Ovary (tissue), 9 donors: ENCODE results near the gene PCDH7. TPM values are rescaled to one million over a fixed set of nuclear protein-coding genes. Genes with fewer than 3 reads are reported as not detected.

ENCODE experiments used
- DNase-seq, 5 donors: peaks; one replicate each; pipeline ENCODE4 v3.0.0-alpha.2; 2019 to 2020
- H3K27ac ChIP-seq, 2 donors: fragments of 200-600 bp; one replicate each; pipeline versions ENCODE4 v1.5.1 to v1.8.0; 2019 to 2022
- H3K27me3 ChIP-seq: fragments of 200-600 bp; one replicate; pipeline ENCODE4 v1.8.0; 2022
- H3K36me3 ChIP-seq: fragments of 200-600 bp; sonication (generic); one replicate; pipeline ENCODE4 v1.5.1; 2019
- H3K4me1 ChIP-seq: one replicate; pipeline ENCODE4 v1.8.1; 2013; ENCODE audit warnings: mild to moderate bottlenecking, moderate library complexity; ENCODE audit not compliant: insufficient read depth
- H3K4me3 ChIP-seq: fragments of 200-600 bp; sonication (generic); one replicate; pipeline ENCODE4 v1.5.1; 2017
- H3K9me3 ChIP-seq, 2 donors: fragments of 200-600 bp in 1 of 2; sonication (generic) in 1 of 2; one replicate each; pipeline versions ENCODE4 v1.5.1 to v1.8.1; 2013 to 2019; ENCODE audit warnings: mild to moderate bottlenecking in 1 of 2, moderate library complexity in 1 of 2
- EP300 ChIP-seq: sonication (generic); formaldehyde crosslinking; IDR thresholded peaks from one replicate; pipeline ENCODE4 v1.6.1; 2017; ENCODE audit warnings: antibody characterized with exemption
- POLR2A ChIP-seq: fragments of 450-650 bp; IDR thresholded peaks from one replicate; pipeline ENCODE4 v1.6.1; 2017; ENCODE audit warnings: antibody characterized with exemption, mild to moderate bottlenecking, moderate library complexity
- WGBS, 3 donors: extraction: QIAGEN DNeasy Blood & Tissue Kit in 1 of 3; methylation state at CpG; one replicate each; pipeline versions ENCODE4 v1.1.5 to v1.1.7; 2013 to 2017; 5-methylcytosine and 5-hydroxymethylcytosine counted together
- intact Hi-C, 4 donors: fragments of 100-400 bp; cut with DNase I; formaldehyde crosslinking; loops; one replicate each; pipeline versions ENCODE4 v1.11.0 to v1.15.1; 2022 to 2023
- polyA plus RNA-seq, 2 donors: library from polyadenylated mRNA; stranded (reverse); fragments of 200-250 nt in 1 of 2; fragments of 350-450 nt in 1 of 2; fragmentation: Illumina TruSeq in 1 of 2; extraction: RNeasy Lipid Tissue Mini Kit (QIAGEN cat#74804) in 1 of 2; gene quantifications; one replicate each; pipeline ENCODE4 v1.2.3, GENCODE V29; 2013 to 2014
- total RNA-seq, 7 donors: library from RNA; depleted of rRNA in 2 of 7; stranded (reverse); fragments of >200 nt in 2 of 7; fragmentation: NEBNext Ultra II Directional in 3 of 7; extraction: Animal tissue kit (Norgen Biotek cat#: 25700) in 3 of 7; gene quantifications; one replicate each; pipeline versions ENCODE4 v1.1.0 to v1.2.4, GENCODE V29; 2016 to 2023
- TF ChIP-seq, protein P1 (sequence below), 3 donors: fragments of 450-650 bp in 2 of 3; fragments of 200-600 bp in 1 of 3; IDR thresholded peaks; one replicate each; pipeline versions ENCODE4 v1.5.1 to v1.8.0; 2016 to 2022; ENCODE audit warnings: antibody characterized with exemption in 3 of 3, mild to moderate bottlenecking in 1 of 3
- donor health status: DM: no; HTN: no; CAD: no; lungs with moderate emphysema.
- donor health status: DM: no; HTN: no; CAD: no.
- donor health status: Bipolar disorder and iron deficiency.
- donor health status: DM: yes; HTN: yes; CAD: no.
- donor health status: DM: no; HTN: no; CAD: no.
- donor health status: DM: yes; HTN: yes; CAD: no.

The PCDH7 gene
- total and polyA plus RNA-seq, 9 donors = 3.7 to 35.2 (median 13.7) TPM

DNA sequence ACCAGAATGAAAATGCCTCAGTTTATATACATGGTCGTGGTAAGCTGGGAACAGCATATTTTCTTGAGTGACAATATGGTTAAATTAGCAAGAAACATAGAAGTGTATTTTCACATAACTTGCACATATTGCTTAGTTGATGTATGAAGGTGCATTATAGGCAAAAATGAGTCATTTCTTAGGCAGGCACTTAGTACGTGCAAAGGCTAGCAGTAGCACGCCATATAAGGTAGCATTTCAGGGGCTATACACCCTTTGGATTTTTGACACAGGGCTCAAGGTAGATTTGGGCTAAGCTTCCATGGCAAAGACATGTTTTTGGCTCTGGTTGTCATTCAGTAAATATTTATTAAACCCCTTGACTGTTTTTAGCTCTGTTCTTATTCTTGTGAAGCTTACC is 33.1 kb downstream of the PCDH7 start:
- TF ChIP-seq EP300 = no peak
- TF ChIP-seq POLR2A = no peak
- TF ChIP-seq, protein P1, sequence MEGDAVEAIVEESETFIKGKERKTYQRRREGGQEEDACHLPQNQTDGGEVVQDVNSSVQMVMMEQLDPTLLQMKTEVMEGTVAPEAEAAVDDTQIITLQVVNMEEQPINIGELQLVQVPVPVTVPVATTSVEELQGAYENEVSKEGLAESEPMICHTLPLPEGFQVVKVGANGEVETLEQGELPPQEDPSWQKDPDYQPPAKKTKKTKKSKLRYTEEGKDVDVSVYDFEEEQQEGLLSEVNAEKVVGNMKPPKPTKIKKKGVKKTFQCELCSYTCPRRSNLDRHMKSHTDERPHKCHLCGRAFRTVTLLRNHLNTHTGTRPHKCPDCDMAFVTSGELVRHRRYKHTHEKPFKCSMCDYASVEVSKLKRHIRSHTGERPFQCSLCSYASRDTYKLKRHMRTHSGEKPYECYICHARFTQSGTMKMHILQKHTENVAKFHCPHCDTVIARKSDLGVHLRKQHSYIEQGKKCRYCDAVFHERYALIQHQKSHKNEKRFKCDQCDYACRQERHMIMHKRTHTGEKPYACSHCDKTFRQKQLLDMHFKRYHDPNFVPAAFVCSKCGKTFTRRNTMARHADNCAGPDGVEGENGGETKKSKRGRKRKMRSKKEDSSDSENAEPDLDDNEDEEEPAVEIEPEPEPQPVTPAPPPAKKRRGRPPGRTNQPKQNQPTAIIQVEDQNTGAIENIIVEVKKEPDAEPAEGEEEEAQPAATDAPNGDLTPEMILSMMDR (IDR thresholded peaks at IDR 0.05) = no peak
- no peak for DNase-seq
- H3K9me3 ChIP-seq = no peaks in the 10 kb centered on the region
- 80 to 90% (median 83%) methylated on average over 3 of the region's 3 CpGs for WGBS, 3 donors
- intact Hi-C loops = loop anchor here in 1 of 4 donors (5.0 kb wide), 1 partner anchor 671 kb away; no protein-coding TSS in a partner anchor
- no peaks in the 10 kb centered on the region for H3K36me3 ChIP-seq
- H3K4me1 ChIP-seq = no peaks in the 10 kb centered on the region
- H3K27ac ChIP-seq = no peak overlapping the region
- no peak overlapping the region for H3K4me3 ChIP-seq
- H3K27me3 ChIP-seq = no peaks in the 10 kb centered on the region

DNA sequence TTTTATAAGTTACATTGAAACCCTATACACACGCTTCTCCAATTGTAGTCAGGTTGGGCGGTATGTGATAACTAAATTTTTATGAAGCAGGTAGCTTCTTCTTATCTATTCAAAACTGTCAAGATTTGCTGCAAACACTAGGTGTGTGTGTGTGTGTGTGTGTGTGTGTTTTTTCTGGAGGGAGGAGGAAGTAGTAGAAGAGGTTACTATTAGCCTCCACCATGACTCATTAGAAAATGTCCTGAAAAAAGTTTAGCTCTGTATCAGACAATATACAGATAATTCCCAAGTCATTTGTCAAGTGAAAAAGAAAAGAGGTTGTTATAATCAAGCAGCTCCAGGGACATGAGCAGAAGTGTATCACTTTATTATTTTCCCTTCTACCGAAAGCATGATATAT is 33.9 kb downstream of the PCDH7 start:
- no peaks in the 10 kb centered on the region for H3K4me1 ChIP-seq
- no peaks in the 10 kb centered on the region for H3K9me3 ChIP-seq
- H3K36me3 ChIP-seq = no peaks in the 10 kb centered on the region
- intact Hi-C loops = loop anchor here in 1 of 4 donors (5.0 kb wide), 1 partner anchor 672 kb away; no protein-coding TSS in a partner anchor
- H3K27ac ChIP-seq = no peak overlapping the region
- DNase-seq = no peak
- no peak overlapping the region for H3K4me3 ChIP-seq
- H3K27me3 ChIP-seq = no peaks in the 10 kb centered on the region
- TF ChIP-seq POLR2A (no peak), EP300 (no peak)
- TF ChIP-seq, protein P1 (IDR thresholded peaks at IDR 0.05) = no peak
- 92 to 98% (median 94%) methylated on average over 3 of the region's 3 CpGs for WGBS, 3 donors

DNA sequence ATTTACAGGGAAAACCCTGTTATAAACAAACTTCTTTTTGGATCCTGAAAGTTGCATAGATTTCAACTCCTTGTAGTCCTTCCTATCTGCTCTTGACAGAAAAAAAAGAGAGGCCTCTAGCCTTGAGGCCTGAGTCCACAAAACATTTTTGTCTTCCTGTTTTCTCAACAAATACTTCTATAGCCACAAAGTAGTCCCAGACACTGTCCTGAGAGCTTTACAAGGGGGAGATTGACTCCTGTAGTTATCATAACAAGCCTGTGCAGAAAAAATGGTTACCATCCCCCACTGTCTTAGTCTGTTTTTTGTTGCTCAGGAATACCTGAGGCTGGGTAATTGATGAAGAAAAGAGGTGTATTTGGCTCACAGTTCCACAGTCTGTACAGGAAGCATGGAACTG is 35.2 kb downstream of the PCDH7 start:
- intact Hi-C loops = no loop called here
- no peaks in the 10 kb centered on the region for H3K4me1 ChIP-seq

DNA sequence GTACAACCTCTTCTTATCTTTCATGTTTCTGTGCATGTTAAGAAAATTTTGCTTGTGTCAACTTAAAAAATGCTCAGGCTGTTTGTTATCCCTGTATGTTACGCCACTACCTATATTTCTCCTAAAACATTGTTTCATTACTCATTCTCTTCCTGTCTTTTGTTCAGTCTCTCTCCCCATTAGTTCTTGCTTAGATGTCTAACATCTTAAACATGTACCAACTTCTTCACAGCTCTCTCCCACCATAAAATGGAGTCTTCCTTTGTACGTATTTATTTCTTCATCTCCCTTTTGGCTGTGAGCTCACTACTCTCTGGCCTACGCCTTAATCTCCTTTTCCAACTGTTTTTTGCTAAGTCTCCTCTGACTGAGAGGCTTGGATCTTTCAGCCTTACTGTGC is 36.4 kb downstream of the PCDH7 start:
- H3K27me3 ChIP-seq = no peaks in the 10 kb centered on the region
- no peaks in the 10 kb centered on the region for H3K36me3 ChIP-seq
- WGBS, 3 donors = 93 to 98% (median 93%) methylated on average over 3 of the region's 3 CpGs
- no peaks in the 10 kb centered on the region for H3K9me3 ChIP-seq
- no peaks in the 10 kb centered on the region for H3K4me1 ChIP-seq
- no peak for DNase-seq
- no peak overlapping the region for H3K27ac ChIP-seq
- TF ChIP-seq, protein P1 (IDR thresholded peaks at IDR 0.05) = no peak
- TF ChIP-seq POLR2A (no peak), EP300 (no peak)
- intact Hi-C loops = no loop called here
- H3K4me3 ChIP-seq = no peak overlapping the region

More for the DNA sequence above, 35.2 kb downstream of the PCDH7 start:
- TF ChIP-seq POLR2A = no peak
- TF ChIP-seq EP300 = no peak
- TF ChIP-seq, protein P1 (IDR thresholded peaks at IDR 0.05) = no peak
- no peaks in the 10 kb centered on the region for H3K27me3 ChIP-seq
- no peaks in the 10 kb centered on the region for H3K36me3 ChIP-seq
- no peak for DNase-seq
- no peak overlapping the region for H3K27ac ChIP-seq
- H3K4me3 ChIP-seq = no peak overlapping the region
- no peaks in the 10 kb centered on the region for H3K9me3 ChIP-seq
